Right lobe of liver (tissue), 6 donors: ENCODE data around the gene IGSF9. TPM values are rescaled to one million over a fixed set of nuclear protein-coding genes. Genes with fewer than 3 reads are reported as not detected.

Experiments
- ATAC-seq, 4 donors: fragments of 200-7000 bp; cut with Tn5 transposase; one replicate each; pipeline ENCODE4 v1.9.1; 2020; ENCODE audit warnings: mild to moderate bottlenecking in 4 of 4, moderate library complexity in 4 of 4
- DNase-seq, 3 donors: peaks; one replicate each; pipeline ENCODE4 v3.0.0-alpha.2; 2020
- H3K27ac ChIP-seq, 3 donors: fragments of 200-600 bp; one replicate each; pipeline ENCODE4 v1.8.0; 2022
- H3K27me3 ChIP-seq, 2 donors: fragments of 200-600 bp; one replicate each; pipeline ENCODE4 v1.8.0; 2022
- H3K36me3 ChIP-seq, 4 donors: fragments of 200-600 bp; sonication (generic) in 1 of 4; one replicate each; pipeline versions ENCODE4 v1.5.1 to v1.8.0; 2017 to 2022; ENCODE audit warnings: control low read depth in 1 of 4
- H3K4me1 ChIP-seq, 4 donors: fragments of 200-600 bp; sonication (generic) in 1 of 4; one replicate each; pipeline versions ENCODE4 v1.5.1 to v1.8.0; 2017 to 2022; ENCODE audit warnings: control low read depth in 1 of 4
- H3K4me3 ChIP-seq, 3 donors: fragments of 200-600 bp; one replicate each; pipeline ENCODE4 v1.8.0; 2022
- H3K9me3 ChIP-seq, 4 donors: fragments of 200-600 bp; sonication (generic) in 1 of 4; one replicate each; pipeline versions ENCODE4 v1.5.1 to v1.8.0; 2017 to 2022; ENCODE audit warnings: control low read depth in 1 of 4
- POLR2A ChIP-seq: fragments of 450-650 bp; IDR thresholded peaks from one replicate; pipeline ENCODE4 v1.6.1; 2017; ENCODE audit warnings: antibody characterized with exemption, mild to moderate bottlenecking
- WGBS: methylation state at CpG from one replicate; pipeline ENCODE4 v1.1.6; 2018; ENCODE audit warnings: low coverage, low lambda C conversion rate; ENCODE audit not compliant: insufficient coverage; ENCODE audit errors: missing lambda C conversion rate; 5-methylcytosine and 5-hydroxymethylcytosine counted together
- intact Hi-C, 2 donors: fragments of 100-400 bp; cut with DNase I; formaldehyde crosslinking; loops; one replicate each; pipeline versions ENCODE4 v1.11.2 to v1.14.1; 2022
- microRNA-seq, 2 donors: library from miRNA; unstranded; fragments of <30 nt; microRNA quantifications; one replicate each; pipeline ENCODE4, GENCODE V29; 2019 to 2020
- small RNA-seq, 2 experiments: library from RNA; depleted of rRNA; stranded (forward); fragments of <200 nt; gene quantifications; one replicate each; pipeline ENCODE3, GENCODE V24; 2016
- total RNA-seq, 6 experiments: library from RNA; depleted of rRNA in 2 of 6; stranded (reverse); fragments of >200 nt in 2 of 6; fragmentation: NEBNext Ultra II Directional in 3 of 6; extraction: Animal tissue kit (Norgen Biotek cat#: 25700) in 3 of 6; gene quantifications; one replicate each; pipeline versions ENCODE4 v1.1.0 to v1.2.4, GENCODE V29; 2016 to 2023
- TF ChIP-seq, protein P1 (sequence below), 4 donors: fragments of 200-600 bp in 3 of 4; fragments of 450-650 bp in 1 of 4; IDR thresholded peaks; one replicate each; pipeline versions ENCODE4 v1.5.1 to v1.8.0; 2016 to 2022; ENCODE audit warnings: antibody characterized with exemption in 4 of 4, mild to moderate bottlenecking in 2 of 4
- donor health status: DM: no; HTN: yes; CAD: no.
- donor health status: DM: no; HTN: no; CAD: no.
- donor health status: DM: no; HTN: no; CAD: no.
- donor health status: DM: no; HTN: yes; CAD: no.
- donor health status: DM: no; HTN: yes; CAD: no.

The IGSF9 gene
- total RNA-seq, 6 experiments from 2014 or later: 2.2 to 53.7 (median 16.6) TPM

DNA sequence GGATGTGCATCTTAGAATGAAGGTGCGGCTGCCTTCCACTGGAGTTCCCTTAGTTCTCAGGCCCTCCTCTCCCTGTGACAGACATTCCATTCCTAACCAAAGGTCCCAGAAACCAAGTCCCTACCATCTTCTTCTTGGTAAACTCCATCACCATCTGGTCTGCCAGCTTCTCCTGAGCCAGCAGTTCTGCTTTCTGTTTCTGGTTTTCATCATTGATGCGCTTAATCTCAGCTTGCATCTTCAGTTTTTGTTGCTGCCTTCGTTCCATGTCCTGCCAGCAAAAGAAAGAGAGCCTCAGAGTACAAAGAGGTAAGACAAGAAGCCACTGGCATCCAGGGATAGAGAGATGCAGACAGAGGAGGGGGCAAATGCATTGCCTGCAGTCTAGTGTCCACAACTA, 65.0 kb downstream of the IGSF9 start:
- ATAC-seq (no peak), DNase-seq (no peak)
- no peak overlapping the region for H3K4me3 ChIP-seq
- no peaks in the 10 kb centered on the region for H3K27me3 ChIP-seq
- H3K27ac ChIP-seq: no peak overlapping the region
- intact Hi-C loops: no loop called here
- no peaks in the 10 kb centered on the region for H3K9me3 ChIP-seq
- no peaks in the 10 kb centered on the region for H3K4me1 ChIP-seq
- WGBS: 61% methylated on average over 2 of the region's 3 CpGs
- TF ChIP-seq, protein P1, sequence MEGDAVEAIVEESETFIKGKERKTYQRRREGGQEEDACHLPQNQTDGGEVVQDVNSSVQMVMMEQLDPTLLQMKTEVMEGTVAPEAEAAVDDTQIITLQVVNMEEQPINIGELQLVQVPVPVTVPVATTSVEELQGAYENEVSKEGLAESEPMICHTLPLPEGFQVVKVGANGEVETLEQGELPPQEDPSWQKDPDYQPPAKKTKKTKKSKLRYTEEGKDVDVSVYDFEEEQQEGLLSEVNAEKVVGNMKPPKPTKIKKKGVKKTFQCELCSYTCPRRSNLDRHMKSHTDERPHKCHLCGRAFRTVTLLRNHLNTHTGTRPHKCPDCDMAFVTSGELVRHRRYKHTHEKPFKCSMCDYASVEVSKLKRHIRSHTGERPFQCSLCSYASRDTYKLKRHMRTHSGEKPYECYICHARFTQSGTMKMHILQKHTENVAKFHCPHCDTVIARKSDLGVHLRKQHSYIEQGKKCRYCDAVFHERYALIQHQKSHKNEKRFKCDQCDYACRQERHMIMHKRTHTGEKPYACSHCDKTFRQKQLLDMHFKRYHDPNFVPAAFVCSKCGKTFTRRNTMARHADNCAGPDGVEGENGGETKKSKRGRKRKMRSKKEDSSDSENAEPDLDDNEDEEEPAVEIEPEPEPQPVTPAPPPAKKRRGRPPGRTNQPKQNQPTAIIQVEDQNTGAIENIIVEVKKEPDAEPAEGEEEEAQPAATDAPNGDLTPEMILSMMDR (IDR thresholded peaks at IDR 0.05): no peak
- no peaks in the 10 kb centered on the region for H3K36me3 ChIP-seq

GRCh38 chr1:159879977-159880376, 65.4 kb downstream of the IGSF9 start:
- WGBS: 40% methylated on average over 4 of the region's 4 CpGs
- peak in 2 of 4 donors; percentile 59 to 68 for ATAC-seq

DNA sequence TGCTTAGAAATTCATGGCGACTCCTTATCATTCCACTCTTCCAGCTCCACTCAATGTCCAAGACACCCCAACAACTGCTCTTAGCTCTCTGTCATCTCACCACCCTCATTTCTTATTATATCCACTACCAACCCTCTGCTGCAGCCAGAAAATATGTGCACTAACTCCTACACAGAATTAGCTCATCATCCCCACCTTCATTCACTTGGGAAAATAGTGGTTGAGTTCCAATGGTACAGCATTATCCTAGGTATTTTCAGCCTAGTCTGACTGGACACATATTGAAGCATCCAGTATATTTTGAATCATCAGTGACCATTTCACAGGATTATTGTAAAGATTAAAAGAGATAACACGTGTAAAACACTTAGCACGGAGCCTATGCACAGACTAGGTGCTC, 66.3 kb downstream of the IGSF9 start:
- 70% methylated on average over 3 of the region's 3 CpGs for WGBS
- no peak for ATAC-seq
- H3K9me3 ChIP-seq: no peaks in the 10 kb centered on the region

More at GRCh38 chr1:159879977-159880376, 65.4 kb downstream of the IGSF9 start:
- H3K9me3 ChIP-seq: no peaks in the 10 kb centered on the region
- H3K27ac ChIP-seq: no peak overlapping the region
- no peak for DNase-seq
- H3K4me3 ChIP-seq: no peak overlapping the region
- no peaks in the 10 kb centered on the region for H3K36me3 ChIP-seq
- no peaks in the 10 kb centered on the region for H3K27me3 ChIP-seq
- no peaks in the 10 kb centered on the region for H3K4me1 ChIP-seq
- intact Hi-C loops: no loop called here
- TF ChIP-seq, protein P1 (IDR thresholded peaks at IDR 0.05): no peak
- no peak for TF ChIP-seq POLR2A

DNA sequence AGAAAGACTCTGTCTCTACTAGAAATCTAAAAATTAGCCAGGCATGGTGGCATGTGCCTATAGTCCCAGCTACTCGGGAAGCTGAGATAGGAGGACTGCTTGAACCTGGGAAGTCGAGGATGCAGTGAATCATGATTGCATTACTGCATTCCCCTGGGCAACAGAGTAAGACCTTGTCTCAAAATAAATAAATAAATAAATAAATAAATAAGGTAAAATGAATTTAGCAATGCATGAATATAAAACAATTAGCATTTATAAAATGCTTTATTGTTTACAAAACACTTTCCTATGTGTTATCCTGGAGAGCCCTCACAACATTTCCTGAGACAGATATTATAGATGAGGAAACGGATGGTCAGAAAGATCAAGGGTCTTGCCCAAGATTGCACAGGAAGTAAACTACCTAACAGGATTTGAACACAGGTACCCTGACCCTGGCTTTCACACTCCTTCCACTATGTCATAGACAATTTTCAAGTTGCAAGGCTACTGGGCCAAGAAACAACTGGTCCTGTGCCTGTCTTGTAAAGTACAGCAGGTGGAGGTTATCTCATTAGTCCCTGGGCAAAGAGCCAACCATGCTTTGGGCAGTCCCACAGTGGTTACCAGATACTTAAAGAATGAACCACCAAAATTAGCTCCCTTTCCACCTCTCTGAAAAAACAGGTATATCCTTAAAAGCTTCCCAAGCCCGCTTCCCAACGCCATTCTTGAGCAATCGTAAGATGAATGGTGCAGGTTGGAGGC, 67.5 kb downstream of the IGSF9 start:
- no peaks in the 10 kb centered on the region for H3K4me1 ChIP-seq
- H3K36me3 ChIP-seq: no peaks in the 10 kb centered on the region
- H3K9me3 ChIP-seq: no peaks in the 10 kb centered on the region
- intact Hi-C loops: no loop called here
- no peaks in the 10 kb centered on the region for H3K27me3 ChIP-seq
- DNase-seq (no peak), ATAC-seq (no peak)
- TF ChIP-seq, protein P1 (IDR thresholded peaks at IDR 0.05): no peak
- H3K27ac ChIP-seq: no peak overlapping the region
- no peak overlapping the region for H3K4me3 ChIP-seq
- WGBS: 77% methylated on average over 4 of the region's 6 CpGs

More for the DNA sequence above, 66.3 kb downstream of the IGSF9 start:
- H3K36me3 ChIP-seq: no peaks in the 10 kb centered on the region
- no peak overlapping the region for H3K4me3 ChIP-seq
- TF ChIP-seq, protein P1 (IDR thresholded peaks at IDR 0.05): no peak
- TF ChIP-seq POLR2A: no peak
- intact Hi-C loops: no loop called here
- H3K4me1 ChIP-seq: no peaks in the 10 kb centered on the region
- H3K27ac ChIP-seq: no peak overlapping the region
- no peaks in the 10 kb centered on the region for H3K27me3 ChIP-seq
- DNase-seq: no peak

Small RNA genes lying within 50 kb of the gene (microRNA-seq; reads per million reads assigned to microRNA genes)
- gene MIR4259: 0 reads per million in 2 donors

Small RNA genes lying within 50 kb of the gene (small RNA-seq; reads per million reads assigned to genes)
- gene MIR4259: 0 reads per million in 2 experiments

Other genes starting within 250 kb of the IGSF9 start
- gene CRP, start 231.0 kb downstream of the IGSF9 start, total RNA-seq: over 10,000 TPM in 1 of 6 experiments, 1,000 to 10,000 TPM in 4, 100 to 1,000 TPM in 1; 420 to 12,291 (median 6,154) TPM
- 100 to 1,000 TPM in 1 of 6 experiments, 10 to 100 TPM in 5; 28.3 to 125 (median 69.4) TPM for gene DUSP23, start 164.7 kb downstream of the IGSF9 start, total RNA-seq
- gene FCRL6, start 143.3 kb downstream of the IGSF9 start, total RNA-seq: under 1 TPM in 4 of 6 experiments, not detected in 2; 0.40 to 0.62 (median 0.51) TPM
- 1 to 10 TPM in 5 of 6 experiments, under 1 TPM in 1; 0.33 to 5.7 (median 2.5) TPM for gene SLAMF8, start 118.7 kb downstream of the IGSF9 start, total RNA-seq
- gene VSIG8, start 83.0 kb downstream of the IGSF9 start, total RNA-seq: not detected
- gene CFAP45, start 45.4 kb downstream of the IGSF9 start, total RNA-seq: not detected
- 100 to 1,000 TPM in 3 of 6 experiments, 10 to 100 TPM in 3; 53.2 to 200 (median 117) TPM for gene TAGLN2, start 20.1 kb downstream of the IGSF9 start, total RNA-seq
- 1 to 10 TPM in 3 of 6 experiments, under 1 TPM in 1, not detected in 2; 0.68 to 2.2 (median 1.6) TPM for gene SLAMF9, start 8.6 kb upstream of the IGSF9 start, total RNA-seq
- gene PIGM, start 86.4 kb upstream of the IGSF9 start, total RNA-seq: 1 to 10 TPM; 3.3 to 4.7 (median 3.9) TPM
- 1 to 10 TPM in 2 of 6 experiments, under 1 TPM in 3, not detected in 1; 0.23 to 3.1 (median 0.31) TPM for gene KCNJ10, start 124.5 kb upstream of the IGSF9 start, total RNA-seq
- not detected for gene KCNJ9, start 135.9 kb upstream of the IGSF9 start, total RNA-seq
- gene IGSF8, start 153.0 kb upstream of the IGSF9 start, total RNA-seq: 10 to 100 TPM; 27.5 to 45.7 (median 29.4) TPM
- 1 to 10 TPM in 1 of 6 experiments, under 1 TPM in 5; 0.22 to 1.7 (median 0.36) TPM for gene ATP1A2, start 170.1 kb upstream of the IGSF9 start, total RNA-seq
- not detected for gene ATP1A4, start 206.0 kb upstream of the IGSF9 start, total RNA-seq
- gene CASQ1, start 245.0 kb upstream of the IGSF9 start, total RNA-seq: under 1 TPM in 1 of 6 experiments, not detected in 5; 0.25 TPM